ENCODE data around the gene PLCXD1.

DNA sequence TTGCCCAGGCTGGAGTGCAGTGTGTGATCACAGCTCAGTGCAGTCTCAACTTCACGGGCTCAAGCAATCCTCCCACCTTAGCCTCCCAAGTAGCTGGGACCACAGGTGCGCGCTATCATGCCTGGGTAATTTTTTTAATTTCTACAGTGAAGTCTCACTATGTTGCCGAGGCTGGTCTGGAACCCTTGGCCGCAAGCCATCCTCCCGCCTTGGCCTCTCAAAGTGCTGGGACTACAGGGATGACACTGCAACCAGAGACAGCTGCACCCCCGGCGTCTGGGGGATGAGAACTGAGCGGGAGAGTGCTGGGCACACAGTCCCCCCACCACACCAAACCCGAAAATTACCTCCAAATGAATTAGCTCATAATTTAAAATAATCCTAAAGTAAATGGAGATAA lies 70.6 kb downstream of the PLCXD1 start:
- TF ChIP-seq CTCF (IDR thresholded peaks at IDR 0.05) (no peak), POLR2A (IDR thresholded peaks at IDR 0.05) (no peak)

All from vagina (tissue), 2 donors.